ENCODE data around the gene IGFALS.

Gene IGFALS

DNA sequence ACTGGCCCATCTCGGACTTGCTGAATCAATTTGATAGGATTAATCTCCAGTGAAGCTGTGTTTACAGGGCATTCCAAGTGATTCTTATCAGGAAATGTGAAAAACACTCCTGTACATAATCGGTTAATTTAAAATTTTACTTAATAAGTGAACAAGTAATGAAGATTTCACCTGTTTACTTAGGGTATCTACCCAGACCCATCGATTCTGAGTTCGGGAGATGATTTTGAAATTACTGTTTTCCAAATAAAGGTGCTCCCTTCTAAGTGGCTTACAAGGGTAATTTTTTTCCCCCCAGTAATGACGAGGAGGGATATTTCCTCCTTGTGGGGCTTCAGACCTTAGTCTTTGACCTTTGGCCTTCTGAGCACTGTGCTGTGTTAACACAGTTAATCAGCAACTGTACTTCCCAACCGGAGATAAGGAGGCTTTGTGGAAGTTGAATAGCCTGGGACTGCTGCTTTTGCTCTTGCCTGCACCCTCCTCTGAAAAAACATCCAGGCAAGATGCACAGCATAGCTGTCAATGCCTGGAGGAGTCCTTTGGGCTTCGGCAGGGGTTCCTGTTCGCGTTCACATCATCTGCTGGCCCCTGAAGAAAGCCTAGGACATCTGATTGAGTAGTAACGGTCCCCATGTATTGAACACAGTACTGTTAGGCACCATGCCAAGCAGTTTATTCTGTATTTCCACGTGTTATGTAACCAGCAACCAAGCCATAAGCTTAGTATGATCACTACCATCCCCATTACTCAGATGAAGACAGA lies 35.3 kb upstream of the IGFALS start:
- H3K9me3 ChIP-seq (ENCODE audit: insufficient read depth, low read length) = no peaks in the 10 kb centered on the region
- TF ChIP-seq, protein P1, sequence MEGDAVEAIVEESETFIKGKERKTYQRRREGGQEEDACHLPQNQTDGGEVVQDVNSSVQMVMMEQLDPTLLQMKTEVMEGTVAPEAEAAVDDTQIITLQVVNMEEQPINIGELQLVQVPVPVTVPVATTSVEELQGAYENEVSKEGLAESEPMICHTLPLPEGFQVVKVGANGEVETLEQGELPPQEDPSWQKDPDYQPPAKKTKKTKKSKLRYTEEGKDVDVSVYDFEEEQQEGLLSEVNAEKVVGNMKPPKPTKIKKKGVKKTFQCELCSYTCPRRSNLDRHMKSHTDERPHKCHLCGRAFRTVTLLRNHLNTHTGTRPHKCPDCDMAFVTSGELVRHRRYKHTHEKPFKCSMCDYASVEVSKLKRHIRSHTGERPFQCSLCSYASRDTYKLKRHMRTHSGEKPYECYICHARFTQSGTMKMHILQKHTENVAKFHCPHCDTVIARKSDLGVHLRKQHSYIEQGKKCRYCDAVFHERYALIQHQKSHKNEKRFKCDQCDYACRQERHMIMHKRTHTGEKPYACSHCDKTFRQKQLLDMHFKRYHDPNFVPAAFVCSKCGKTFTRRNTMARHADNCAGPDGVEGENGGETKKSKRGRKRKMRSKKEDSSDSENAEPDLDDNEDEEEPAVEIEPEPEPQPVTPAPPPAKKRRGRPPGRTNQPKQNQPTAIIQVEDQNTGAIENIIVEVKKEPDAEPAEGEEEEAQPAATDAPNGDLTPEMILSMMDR (IDR thresholded peaks at IDR 0.05; ENCODE audit: insufficient read depth, low read length, poor library complexity, severe bottlenecking) = no peak
- TF ChIP-seq EZH2phosphoT487 (conservative IDR thresholded peaks at IDR 0.05; ENCODE audit: low read length) = no peak
- H3K27me3 ChIP-seq (ENCODE audit: low read length) = no peaks in the 10 kb centered on the region
- no peaks in the 10 kb centered on the region for H3K36me3 ChIP-seq (ENCODE audit: low read length)
- H3K79me2 ChIP-seq (ENCODE audit: insufficient read depth, low read length) = peaks cover 5% of the 10 kb centered on the region; the same call in 1 of the 2 replicates
- H3K9me2 ChIP-seq (replicated peaks; ENCODE audit: insufficient read depth, low read length) = no peaks in the 10 kb centered on the region
- H3K4me3 ChIP-seq (ENCODE audit: insufficient read depth, low read length, poor library complexity, severe bottlenecking) = no peak overlapping the region
- H3K9ac ChIP-seq (ENCODE audit: low read length) = 0 out of 2 replicates have a peak overlapping the region, but pooled peaks have one; percentile 5
- 0 out of 2 replicates have a peak, but pooled peaks cover 3% of the 10 kb centered on the region for H4K20me1 ChIP-seq (ENCODE audit: low read depth, low read length)
- no peak overlapping the region for H2AFZ ChIP-seq (ENCODE audit: low read depth, low read length, severe bottlenecking)
- H3K27ac ChIP-seq (ENCODE audit: low read depth, low read length) = no peak overlapping the region
- H3K4me2 ChIP-seq (ENCODE audit: low read depth, low read length, poor library complexity, severe bottlenecking) = peak overlapping the region; percentile 54
- H3F3A ChIP-seq (ENCODE audit: insufficient read depth) = peaks cover 12% of the 10 kb centered on the region; the same call in 1 of the 2 replicates

DNA sequence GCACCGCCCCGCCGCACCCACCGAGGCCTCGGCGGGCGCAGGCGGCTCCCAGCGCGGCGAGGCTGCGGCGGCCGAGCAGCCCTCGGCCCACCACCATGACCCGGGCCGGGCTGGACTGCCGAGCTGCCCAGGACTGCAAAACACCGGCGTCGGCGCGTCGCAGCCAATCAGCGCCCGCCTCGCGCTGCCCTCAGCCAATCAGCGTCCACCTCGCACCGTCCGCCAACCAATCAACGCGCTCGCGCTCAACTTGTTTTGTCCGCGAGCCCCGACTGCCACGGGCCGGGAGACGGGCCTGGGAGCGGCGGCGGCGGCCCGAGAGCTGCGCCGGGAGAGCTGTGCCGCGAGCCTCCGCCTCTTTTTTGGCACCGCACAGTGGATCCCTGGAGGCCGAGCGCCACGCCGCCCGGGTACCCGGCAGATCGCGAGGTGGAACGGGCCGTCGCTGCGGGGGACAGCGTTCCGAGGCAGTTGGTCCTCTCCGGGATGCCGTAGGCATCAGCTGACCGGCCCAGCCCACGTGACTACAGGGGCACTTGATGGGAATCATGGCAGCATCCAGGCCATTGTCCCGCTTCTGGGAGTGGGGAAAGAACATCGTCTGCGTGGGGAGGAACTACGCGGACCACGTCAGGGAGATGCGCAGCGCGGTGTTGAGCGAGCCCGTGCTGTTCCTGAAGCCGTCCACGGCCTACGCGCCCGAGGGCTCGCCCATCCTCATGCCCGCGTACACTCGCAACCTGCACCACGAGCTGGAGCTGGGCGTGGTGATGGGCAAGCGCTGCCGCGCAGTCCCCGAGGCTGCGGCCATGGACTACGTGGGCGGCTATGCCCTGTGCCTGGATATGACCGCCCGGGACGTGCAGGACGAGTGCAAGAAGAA lies 33.4 kb upstream of the IGFALS start, which contains the start of the genes FAHD1 and HAGH:
FAHD1 (plus strand) TSS at position 516 of the 883 bp plus-strand sequence; CDS start at position 549, 33 bp downstream.
HAGH (minus strand) TSS at position 135 of the 883 bp plus-strand sequence; CDS start at position 97, 38 bp downstream.
- TF ChIP-seq, protein P1 (IDR thresholded peaks at IDR 0.05; ENCODE audit: insufficient read depth, low read length, poor library complexity, severe bottlenecking) = no peak
- no peak for TF ChIP-seq EZH2phosphoT487 (conservative IDR thresholded peaks at IDR 0.05; ENCODE audit: low read length)
- Histone ChIP-seq H3K36me3 (ENCODE audit: low read length) (no peaks in the 10 kb centered on the region), H3K9me2 (replicated peaks; ENCODE audit: insufficient read depth, low read length) (no peaks in the 10 kb centered on the region), H4K20me1 (ENCODE audit: low read depth, low read length) (0 out of 2 replicates have a peak, but pooled peaks cover 3% of the 10 kb centered on the region), H3K79me2 (ENCODE audit: insufficient read depth, low read length) (peaks cover 5% of the 10 kb centered on the region; the same call in 1 of the 2 replicates), H3K9ac (ENCODE audit: low read length) (peak within 1 kb of the TSS; percentile 74), H2AFZ (ENCODE audit: low read depth, low read length, severe bottlenecking) (peak within 1 kb of the TSS; percentile 98), H3K4me3 (ENCODE audit: insufficient read depth, low read length, poor library complexity, severe bottlenecking) (peak within 1 kb of the TSS; percentile 81), H3K9me3 (ENCODE audit: insufficient read depth, low read length) (no peaks in the 10 kb centered on the region), H3K4me2 (ENCODE audit: low read depth, low read length, poor library complexity, severe bottlenecking) (peak within 1 kb of the TSS; percentile 54), H3K27ac (ENCODE audit: low read depth, low read length) (peak within 1 kb of the TSS; percentile 24; the same call in 1 of the 2 replicates), H3F3A (ENCODE audit: insufficient read depth) (peaks cover 12% of the 10 kb centered on the region; the same call in 1 of the 2 replicates), H3K27me3 (ENCODE audit: low read length) (no peaks in the 10 kb centered on the region)

DNA sequence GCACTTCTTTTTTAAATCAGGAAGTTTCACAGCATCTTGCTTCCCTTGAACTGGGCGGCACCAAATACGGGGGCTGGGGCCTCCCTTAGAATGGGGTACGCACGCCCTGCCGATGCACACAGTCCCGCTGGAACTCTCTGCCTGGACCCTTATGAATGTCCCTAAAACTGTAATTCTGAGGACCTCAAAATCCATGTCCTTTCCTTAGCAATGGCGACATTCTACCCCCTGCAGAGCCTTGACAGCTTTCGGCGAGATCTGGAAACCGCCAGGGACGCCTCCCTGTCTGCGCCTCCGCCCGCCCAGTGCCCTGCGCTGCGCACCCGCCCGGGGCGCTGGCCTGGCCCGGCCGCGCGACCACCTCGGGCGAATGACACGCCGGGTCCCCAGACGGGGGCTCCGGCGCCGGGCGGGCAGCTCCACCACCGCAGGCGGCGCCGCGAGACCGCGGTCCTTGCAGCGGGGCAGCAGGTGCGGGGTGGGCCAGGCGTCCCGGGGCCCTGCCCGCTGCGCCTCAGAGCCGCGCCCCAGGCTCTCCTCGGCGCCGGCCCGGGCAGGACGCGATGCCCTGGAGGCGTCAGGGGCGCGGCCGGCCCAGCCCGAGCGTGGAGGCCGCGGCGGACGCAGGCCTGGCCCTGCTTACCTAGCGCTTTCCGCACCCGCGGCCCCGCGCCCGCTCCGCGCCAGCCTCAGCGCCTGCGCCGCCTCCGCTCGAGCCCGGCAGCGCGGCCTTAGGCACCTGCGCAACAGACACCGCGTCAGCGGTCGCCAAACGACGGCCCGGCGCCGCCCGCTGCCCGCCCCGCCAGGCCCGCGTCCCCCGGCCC lies 32.6 kb upstream of the IGFALS start:
- TF ChIP-seq, protein P1 (IDR thresholded peaks at IDR 0.05; ENCODE audit: insufficient read depth, low read length, poor library complexity, severe bottlenecking) = no peak
- no peak for TF ChIP-seq EZH2phosphoT487 (conservative IDR thresholded peaks at IDR 0.05; ENCODE audit: low read length)
- Histone ChIP-seq H3F3A (ENCODE audit: insufficient read depth) (peaks cover 10% of the 10 kb centered on the region; the same call in 1 of the 2 replicates), H3K27ac (ENCODE audit: low read depth, low read length) (no peak overlapping the region), H4K20me1 (ENCODE audit: low read depth, low read length) (0 out of 2 replicates have a peak, but pooled peaks cover 3% of the 10 kb centered on the region), H3K9me2 (replicated peaks; ENCODE audit: insufficient read depth, low read length) (no peaks in the 10 kb centered on the region), H3K9me3 (ENCODE audit: insufficient read depth, low read length) (no peaks in the 10 kb centered on the region), H3K36me3 (ENCODE audit: low read length) (no peaks in the 10 kb centered on the region), H3K79me2 (ENCODE audit: insufficient read depth, low read length) (peaks cover 5% of the 10 kb centered on the region; the same call in 1 of the 2 replicates), H3K27me3 (ENCODE audit: low read length) (no peaks in the 10 kb centered on the region), H3K4me3 (ENCODE audit: insufficient read depth, low read length, poor library complexity, severe bottlenecking) (peak overlapping the region; percentile 81), H3K4me2 (ENCODE audit: low read depth, low read length, poor library complexity, severe bottlenecking) (peak overlapping the region; percentile 54), H2AFZ (ENCODE audit: low read depth, low read length, severe bottlenecking) (peak overlapping the region; percentile 39), H3K9ac (ENCODE audit: low read length) (peak overlapping the region; percentile 48; the same call in 1 of the 2 replicates)
